ENCODE measurements around the gene ZBTB16. TPM values are rescaled to one million over a fixed set of nuclear protein-coding genes. Genes with fewer than 3 reads are reported as not detected.

The ZBTB16 gene
- total RNA-seq, 1 donor from 2014 or later: 0.54 TPM

DNA sequence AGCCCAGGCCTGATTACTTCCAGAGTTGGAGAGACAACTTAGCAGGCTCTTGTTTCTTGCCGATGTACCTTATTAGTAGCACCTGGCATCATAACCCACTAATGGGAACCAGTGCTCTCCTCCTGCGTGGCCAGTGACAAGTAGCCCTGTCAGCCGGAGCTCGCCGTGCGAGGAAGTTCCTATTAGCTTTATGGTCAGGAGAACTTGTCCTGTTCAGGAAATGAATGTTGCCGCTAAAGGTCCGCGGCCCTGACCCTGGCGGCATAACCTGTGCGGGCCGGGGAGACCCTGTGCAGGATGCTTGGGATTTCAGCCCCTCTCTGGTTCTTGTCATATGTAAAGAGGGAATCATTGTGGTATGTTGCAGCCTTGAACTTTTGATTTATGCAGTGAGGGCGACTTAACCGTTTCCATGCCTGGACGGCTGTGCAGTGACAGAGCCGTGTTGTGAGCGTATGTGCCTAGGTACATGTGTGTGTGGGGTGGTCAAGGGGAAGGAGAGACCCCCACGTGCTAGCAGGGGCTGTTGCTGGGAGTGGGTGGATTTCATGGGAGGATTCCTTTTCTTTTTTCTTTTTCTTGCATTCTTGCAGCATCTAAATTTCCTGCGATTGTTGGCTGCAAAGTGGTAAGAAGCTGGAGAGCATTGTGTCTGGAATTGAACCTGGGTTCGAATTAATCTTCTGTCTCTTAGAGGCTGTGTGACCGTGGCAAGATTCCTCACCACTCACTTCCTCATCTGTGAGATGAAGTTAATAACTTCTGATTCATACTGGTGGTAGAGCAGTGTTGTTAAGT lies 15.2 kb downstream of the ZBTB16 start:
- H3K9me3 Mint-ChIP-seq (ENCODE audit: unreplicated experiment): no peaks in the 10 kb centered on the region
- H3K36me3 Mint-ChIP-seq (ENCODE audit: low read depth, unreplicated experiment): no peaks in the 10 kb centered on the region
- no peak overlapping the region for H3K4me3 Mint-ChIP-seq (ENCODE audit: unreplicated experiment)
- peaks cover 2% of the 10 kb centered on the region for H3K27me3 Mint-ChIP-seq (ENCODE audit: unreplicated experiment)
- TF ChIP-seq, protein P1, sequence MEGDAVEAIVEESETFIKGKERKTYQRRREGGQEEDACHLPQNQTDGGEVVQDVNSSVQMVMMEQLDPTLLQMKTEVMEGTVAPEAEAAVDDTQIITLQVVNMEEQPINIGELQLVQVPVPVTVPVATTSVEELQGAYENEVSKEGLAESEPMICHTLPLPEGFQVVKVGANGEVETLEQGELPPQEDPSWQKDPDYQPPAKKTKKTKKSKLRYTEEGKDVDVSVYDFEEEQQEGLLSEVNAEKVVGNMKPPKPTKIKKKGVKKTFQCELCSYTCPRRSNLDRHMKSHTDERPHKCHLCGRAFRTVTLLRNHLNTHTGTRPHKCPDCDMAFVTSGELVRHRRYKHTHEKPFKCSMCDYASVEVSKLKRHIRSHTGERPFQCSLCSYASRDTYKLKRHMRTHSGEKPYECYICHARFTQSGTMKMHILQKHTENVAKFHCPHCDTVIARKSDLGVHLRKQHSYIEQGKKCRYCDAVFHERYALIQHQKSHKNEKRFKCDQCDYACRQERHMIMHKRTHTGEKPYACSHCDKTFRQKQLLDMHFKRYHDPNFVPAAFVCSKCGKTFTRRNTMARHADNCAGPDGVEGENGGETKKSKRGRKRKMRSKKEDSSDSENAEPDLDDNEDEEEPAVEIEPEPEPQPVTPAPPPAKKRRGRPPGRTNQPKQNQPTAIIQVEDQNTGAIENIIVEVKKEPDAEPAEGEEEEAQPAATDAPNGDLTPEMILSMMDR (IDR thresholded peaks at IDR 0.05; ENCODE audit: unreplicated experiment): no peak
- DNase-seq (ENCODE audit: low spot score): no peak
- H3K4me1 Mint-ChIP-seq (ENCODE audit: unreplicated experiment): peaks cover 21% of the 10 kb centered on the region
- H3K27ac Mint-ChIP-seq (ENCODE audit: unreplicated experiment): no peak overlapping the region

DNA sequence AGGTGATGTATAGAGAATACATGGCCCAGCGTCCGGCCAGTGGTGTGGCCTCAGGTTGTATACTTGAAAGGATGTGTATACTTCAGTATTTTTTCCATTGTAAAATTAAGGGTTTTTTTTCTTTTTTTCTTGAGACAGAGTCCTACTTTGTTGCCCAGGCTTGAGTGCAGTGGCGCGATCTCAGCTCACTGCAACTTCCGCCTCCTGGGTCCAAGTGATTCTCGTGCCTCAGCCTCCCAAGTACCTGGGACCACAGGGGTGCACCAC lies 15.8 kb downstream of the ZBTB16 start:
- Mint-ChIP-seq H3K27ac (ENCODE audit: unreplicated experiment) (no peak overlapping the region), H3K36me3 (ENCODE audit: low read depth, unreplicated experiment) (no peaks in the 10 kb centered on the region), H3K4me3 (ENCODE audit: unreplicated experiment) (no peak overlapping the region), H3K4me1 (ENCODE audit: unreplicated experiment) (peaks cover 26% of the 10 kb centered on the region), H3K9me3 (ENCODE audit: unreplicated experiment) (no peaks in the 10 kb centered on the region), H3K27me3 (ENCODE audit: unreplicated experiment) (peaks cover 2% of the 10 kb centered on the region)
- no peak for DNase-seq (ENCODE audit: low spot score)
- TF ChIP-seq, protein P1 (IDR thresholded peaks at IDR 0.05; ENCODE audit: unreplicated experiment): no peak

DNA sequence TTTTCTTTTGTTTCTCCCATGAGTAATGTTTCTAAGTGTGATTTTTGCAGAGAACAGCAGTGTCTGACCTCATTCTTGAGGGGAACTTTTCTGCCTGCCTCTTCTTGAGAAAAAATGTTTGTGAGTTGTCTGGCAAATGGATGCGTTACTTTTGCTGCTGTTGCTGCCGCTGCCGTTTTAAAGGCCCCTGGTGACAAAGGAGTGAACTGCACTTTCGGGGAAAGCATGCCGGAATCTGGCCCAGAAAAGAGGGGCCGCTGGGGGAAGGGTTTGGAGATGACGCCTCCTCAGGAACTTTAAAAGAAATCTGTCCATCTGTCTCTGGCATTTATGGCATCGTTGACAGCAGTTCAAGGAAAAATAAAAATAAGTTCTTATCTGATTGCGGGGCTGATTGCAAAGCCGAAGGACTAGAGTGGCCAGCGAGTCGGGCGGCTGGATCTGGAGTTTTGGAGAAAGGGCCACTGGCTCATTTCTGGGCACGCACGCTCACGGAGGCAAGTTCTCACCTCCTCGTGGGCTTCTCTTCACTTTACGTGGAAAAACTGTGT lies 16.5 kb downstream of the ZBTB16 start:
- TF ChIP-seq, protein P1 (IDR thresholded peaks at IDR 0.05; ENCODE audit: unreplicated experiment): peak; percentile 78
- Mint-ChIP-seq H3K9me3 (ENCODE audit: unreplicated experiment) (no peaks in the 10 kb centered on the region), H3K27ac (ENCODE audit: unreplicated experiment) (no peak overlapping the region), H3K27me3 (ENCODE audit: unreplicated experiment) (peaks cover 5% of the 10 kb centered on the region), H3K4me3 (ENCODE audit: unreplicated experiment) (no peak overlapping the region), H3K36me3 (ENCODE audit: low read depth, unreplicated experiment) (no peaks in the 10 kb centered on the region), H3K4me1 (ENCODE audit: unreplicated experiment) (peaks cover 26% of the 10 kb centered on the region)
- DNase-seq (ENCODE audit: low spot score): peak; percentile 66

DNA sequence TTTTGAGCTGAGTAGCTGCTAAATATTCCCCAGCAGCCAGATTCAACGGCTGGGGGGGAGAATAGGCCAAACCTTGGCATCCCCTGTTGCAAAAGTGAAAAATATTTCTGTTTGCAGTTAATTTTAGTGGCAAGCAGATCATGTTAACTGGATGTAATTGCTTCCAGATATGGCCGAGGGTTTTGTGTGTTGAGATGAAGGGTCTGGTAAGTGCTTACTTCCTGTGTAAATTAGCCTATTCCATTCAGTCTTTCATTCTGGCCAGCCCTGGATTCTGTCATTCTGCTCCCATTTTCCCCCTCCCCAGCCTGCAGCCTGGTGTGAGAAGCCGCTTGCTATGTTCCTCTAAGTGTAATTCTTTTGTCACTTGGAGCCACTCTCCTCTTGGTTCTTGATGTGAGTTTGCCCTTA lies 17.4 kb downstream of the ZBTB16 start:
- DNase-seq (ENCODE audit: low spot score): no peak
- H3K27me3 Mint-ChIP-seq (ENCODE audit: unreplicated experiment): peaks cover 5% of the 10 kb centered on the region
- peaks cover 26% of the 10 kb centered on the region for H3K4me1 Mint-ChIP-seq (ENCODE audit: unreplicated experiment)
- H3K36me3 Mint-ChIP-seq (ENCODE audit: low read depth, unreplicated experiment): no peaks in the 10 kb centered on the region
- TF ChIP-seq, protein P1 (IDR thresholded peaks at IDR 0.05; ENCODE audit: unreplicated experiment): no peak
- H3K9me3 Mint-ChIP-seq (ENCODE audit: unreplicated experiment): no peaks in the 10 kb centered on the region
- no peak overlapping the region for H3K27ac Mint-ChIP-seq (ENCODE audit: unreplicated experiment)
- no peak overlapping the region for H3K4me3 Mint-ChIP-seq (ENCODE audit: unreplicated experiment)

All from endothelial cell (in vitro differentiated cells).